Left cardiac atrium (tissue), 4 donors: ENCODE results near the gene BPIFB6. TPM values are rescaled to one million over a fixed set of nuclear protein-coding genes. Genes with fewer than 3 reads are reported as not detected.

Source experiments
- ATAC-seq, 2 donors: fragments of 200-7000 bp; cut with Tn5 transposase; one replicate each; pipeline ENCODE4 v1.9.1; 2020; ENCODE audit warnings: mild to moderate bottlenecking in 2 of 2, moderate library complexity in 2 of 2
- DNase-seq: peaks from one replicate; pipeline ENCODE4 v3.0.0-alpha.2; 2020
- intact Hi-C, 2 donors: fragments of 100-400 bp; cut with DNase I; formaldehyde crosslinking; loops; one replicate each; pipeline versions ENCODE4 v1.14.1 to v1.15.1; 2022 to 2023
- total RNA-seq, 2 donors: library from RNA; stranded (reverse); fragmentation: NEBNext Ultra II Directional; extraction: Animal tissue kit (Norgen Biotek cat#: 25700); gene quantifications; one replicate each; pipeline ENCODE4 v1.2.1, GENCODE V29; 2021
- donor health status: DM: no; HTN: yes; CAD: no.
- donor health status: DM: no; HTN: yes; CAD: no; lungs with severe emphysema.
- donor health status: DM: yes; HTN: yes; CAD: no.
- donor health status: Dilated cardiomyopathy.

BPIFB6 gene
- total RNA-seq, 2 donors from 2014 or later, result not detected

DNA sequence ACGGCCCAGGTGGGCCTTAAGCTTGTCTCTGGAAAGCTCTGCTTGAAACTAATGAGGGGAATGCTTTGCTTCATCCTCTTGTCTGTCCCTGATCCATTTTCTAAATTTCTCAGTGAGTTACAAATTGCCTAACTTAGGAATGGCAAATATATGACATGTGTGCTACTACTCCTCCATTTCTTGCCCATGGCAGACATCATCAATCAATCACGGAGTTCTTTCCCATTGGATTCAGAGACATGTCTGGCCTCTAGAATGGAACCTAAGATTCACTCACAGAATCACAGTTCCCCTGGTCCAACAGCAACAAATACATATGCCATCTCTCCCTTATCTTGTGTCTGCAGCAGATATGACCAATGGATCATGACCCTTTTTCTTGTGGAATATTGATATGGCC is 41.4 kb downstream of the BPIFB6 start:
- intact Hi-C loops, result no loop called here
- DNase-seq (no peak), ATAC-seq (no peak)

DNA sequence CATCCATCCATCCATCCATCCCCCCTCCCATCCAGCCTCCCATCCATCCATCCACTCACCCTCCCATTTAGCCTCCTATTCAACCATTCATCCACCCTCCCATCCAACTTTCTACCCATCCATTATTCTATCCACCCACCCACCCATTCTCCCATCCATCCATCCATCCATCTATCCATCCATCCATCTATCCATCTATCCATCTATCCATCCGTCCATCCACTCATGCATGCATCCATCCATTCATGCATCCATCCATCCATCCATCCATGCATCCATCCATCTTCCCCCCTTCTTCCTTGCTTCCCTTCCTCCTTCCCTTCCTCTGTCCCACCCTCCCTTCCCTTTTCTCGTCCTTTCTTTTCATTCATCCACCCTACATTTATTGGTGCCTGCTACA is 43.2 kb downstream of the BPIFB6 start:
- intact Hi-C loops, result no loop called here

DNA sequence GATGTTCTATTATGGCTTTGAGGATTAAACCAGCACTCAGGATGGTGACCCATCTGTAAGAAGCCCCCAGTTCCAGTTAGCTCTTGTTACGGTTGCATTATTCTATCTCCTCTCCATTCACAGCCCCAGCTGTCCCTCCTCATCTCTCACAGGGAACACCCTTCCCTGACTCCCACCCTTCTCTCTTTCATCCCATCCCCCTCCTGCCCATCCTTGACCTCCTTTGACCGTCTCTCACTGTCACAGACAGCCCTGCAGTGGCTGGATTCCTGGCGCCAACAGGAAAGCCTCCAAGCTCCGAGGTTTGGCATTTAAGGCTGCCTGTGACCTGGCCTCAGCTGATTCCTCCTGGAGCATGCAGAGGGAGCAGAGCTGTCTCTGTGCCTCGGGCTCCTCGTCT is 43.8 kb downstream of the BPIFB6 start:
- ATAC-seq, result no peak
- intact Hi-C loops, result no loop called here
- DNase-seq, result no peak

More for the DNA sequence above, 43.2 kb downstream of the BPIFB6 start:
- DNase-seq (no peak), ATAC-seq (no peak)

DNA sequence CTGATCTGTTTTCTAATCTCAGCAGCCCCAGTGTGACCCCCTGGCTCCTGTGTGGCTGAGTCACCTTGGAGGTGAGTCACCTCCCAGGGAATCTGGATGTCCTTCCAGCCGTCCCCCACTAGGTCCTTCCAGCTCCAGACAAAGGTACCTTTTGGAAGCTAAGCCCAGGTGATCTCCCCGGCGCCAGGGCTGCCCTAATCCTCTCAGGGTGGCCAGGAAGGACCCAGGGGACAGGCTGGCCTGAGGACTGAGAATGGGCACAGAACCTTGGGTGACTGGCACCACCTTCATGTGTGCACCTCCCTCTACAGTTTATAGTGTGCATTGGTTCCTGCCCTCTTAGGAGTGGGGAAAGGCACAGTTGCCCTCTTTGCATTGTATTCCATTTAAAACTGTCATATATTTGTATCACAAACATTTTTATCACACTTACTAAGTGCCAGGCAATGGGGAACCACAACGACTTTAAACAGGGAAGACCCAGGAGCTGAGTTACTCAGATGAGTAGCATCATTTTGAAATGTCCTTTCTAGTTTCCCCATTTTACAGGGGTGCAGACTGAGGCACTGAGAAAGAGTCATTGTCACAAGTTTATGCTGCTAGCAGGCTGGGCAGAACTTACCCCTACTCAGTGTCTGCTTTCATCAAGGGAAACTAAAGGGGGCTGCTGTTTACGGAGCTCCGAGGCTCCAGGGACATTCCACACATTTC is 45.4 kb downstream of the BPIFB6 start:
- DNase-seq (no peak), ATAC-seq (no peak)
- intact Hi-C loops, result no loop called here

DNA sequence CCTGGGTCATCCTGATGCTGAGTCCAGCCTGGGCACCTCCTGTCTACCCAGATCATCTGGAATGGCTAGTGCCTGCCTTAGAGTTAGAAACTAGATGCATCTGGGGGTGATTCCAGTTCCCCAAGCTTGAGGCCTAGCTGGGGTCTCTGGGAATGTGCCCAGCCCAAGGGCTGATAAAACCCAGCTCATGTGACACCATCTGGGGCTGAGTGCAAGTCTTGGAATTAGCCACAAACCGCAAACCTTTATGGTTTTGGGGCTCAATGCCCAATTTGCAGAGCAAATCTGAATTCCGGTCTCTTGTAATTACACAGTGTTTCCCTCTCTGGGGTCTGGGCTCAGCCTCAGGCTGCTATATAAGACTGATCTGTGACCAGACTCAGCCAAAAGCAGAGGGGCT is 47.8 kb downstream of the BPIFB6 start, which contains the start of gene BPIFB4:
Gene BPIFB4, plus strand, starts transcription at position 385 of the 400 bp plus-strand sequence. CDS start 1,884 bp downstream, outside the sequence.
- intact Hi-C loops, result no loop called here
- no peak for ATAC-seq
- no peak for DNase-seq

DNA sequence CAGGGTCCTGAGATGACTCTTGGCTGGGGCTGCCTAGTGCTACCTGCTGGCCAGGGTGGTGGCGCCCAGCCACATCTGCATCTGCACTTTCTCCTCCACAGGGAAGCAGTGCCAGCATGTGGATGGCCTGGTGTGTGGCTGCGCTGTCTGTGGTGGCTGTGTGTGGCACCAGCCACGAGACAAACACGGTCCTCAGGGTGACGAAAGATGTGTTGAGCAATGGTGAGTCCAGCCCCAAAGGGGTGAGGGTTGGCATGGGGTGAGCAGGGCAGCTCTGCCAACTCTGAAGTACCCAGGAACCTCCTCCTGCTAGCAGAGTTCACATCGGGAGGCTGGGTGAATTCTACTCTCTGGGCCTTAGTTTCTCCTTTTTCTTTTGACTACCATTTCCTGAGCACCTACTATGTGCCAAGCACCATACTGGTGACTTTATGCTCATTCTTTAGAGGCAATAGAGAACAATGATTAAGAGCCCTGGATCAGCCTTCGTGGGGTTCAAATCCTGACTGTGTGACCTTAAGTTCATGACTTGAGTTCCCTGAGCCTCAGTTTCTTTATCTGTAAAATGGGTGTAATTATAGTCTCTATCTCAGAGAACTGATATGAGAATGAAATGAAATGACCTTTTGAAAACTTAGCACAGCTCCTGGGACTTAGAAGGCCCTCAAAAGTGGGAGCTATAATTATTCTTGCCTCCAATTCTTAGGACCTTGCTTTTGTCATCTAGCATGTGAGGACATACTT is 50.1 kb downstream of the BPIFB6 start:
- intact Hi-C loops, result no loop called here
- DNase-seq (no peak), ATAC-seq (peak in 1 of 2 donors; percentile 91)

DNA sequence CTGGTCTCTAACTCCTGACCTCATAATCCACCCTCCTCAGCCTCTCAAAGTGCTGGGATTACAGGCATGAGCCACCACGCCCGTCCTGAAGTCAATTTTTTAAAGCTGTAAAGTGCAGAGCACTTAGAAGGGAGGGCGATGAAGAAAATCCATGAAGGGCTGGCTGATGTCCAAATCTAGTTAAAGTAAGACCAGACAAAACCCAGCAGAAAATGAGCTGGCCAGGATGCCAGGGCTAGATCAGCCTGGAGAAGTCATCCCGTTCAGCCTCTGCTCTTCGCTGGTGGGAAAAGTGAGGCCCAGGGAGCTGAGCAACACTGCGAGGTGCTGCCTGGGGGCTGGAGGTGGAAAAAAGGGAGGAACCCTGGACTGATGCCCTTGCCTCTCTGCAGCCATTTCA is 51.1 kb downstream of the BPIFB6 start:
- ATAC-seq (no peak), DNase-seq (no peak)
- intact Hi-C loops, result no loop called here

DNA sequence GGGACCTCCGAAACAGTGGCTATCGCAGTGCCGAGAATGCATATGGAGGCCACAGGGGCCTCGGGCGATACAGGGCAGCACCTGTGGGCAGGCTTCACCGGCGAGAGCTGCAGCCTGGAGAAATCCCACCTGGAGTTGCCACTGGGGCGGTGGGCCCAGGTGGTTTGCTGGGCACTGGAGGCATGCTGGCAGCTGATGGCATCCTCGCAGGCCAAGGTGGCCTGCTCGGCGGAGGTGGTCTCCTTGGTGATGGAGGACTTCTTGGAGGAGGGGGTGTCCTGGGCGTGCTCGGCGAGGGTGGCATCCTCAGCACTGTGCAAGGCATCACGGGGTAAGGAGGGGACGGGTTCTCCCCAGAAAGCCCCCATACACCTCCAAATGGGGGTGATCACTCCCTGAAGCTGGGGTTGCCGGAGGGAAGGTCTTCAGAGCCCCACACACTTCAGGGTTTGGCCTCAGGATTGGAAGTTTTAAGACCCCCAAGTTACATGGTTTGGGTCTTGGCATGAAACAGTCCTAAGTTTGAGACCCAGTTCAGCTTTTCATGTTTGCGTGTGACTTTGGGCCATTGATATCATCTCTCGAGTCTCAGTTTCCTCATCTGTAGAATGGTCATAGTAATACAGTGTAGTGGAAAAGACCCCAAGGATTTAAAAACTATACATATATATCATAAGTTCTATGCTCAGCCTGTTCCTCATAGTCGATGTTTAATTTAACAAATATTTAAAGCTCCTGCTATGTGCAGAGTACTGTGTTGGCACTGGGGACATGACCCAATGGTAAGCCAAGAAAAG is 52.3 kb downstream of the BPIFB6 start:
- ATAC-seq (no peak), DNase-seq (no peak)
- intact Hi-C loops, result no loop called here

DNA sequence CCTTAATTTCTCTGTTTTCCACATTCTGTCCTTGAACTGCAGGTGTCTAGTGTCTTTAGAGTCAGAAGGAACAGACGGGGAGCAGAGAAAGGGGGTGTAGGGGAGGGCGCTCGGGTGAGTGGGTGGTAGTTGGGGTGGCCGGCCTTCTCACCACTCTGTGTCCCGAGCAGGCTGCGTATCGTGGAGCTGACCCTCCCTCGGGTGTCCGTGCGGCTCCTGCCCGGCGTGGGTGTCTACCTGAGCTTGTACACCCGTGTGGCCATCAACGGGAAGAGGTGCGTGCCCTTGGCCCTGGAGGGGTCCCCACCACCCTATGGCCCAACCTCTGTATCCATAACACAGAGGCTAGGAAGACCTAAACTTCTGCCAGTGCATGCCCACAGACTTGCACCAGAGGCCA is 53.3 kb downstream of the BPIFB6 start:
- DNase-seq, result no peak
- intact Hi-C loops, result no loop called here
- ATAC-seq, result no peak

DNA sequence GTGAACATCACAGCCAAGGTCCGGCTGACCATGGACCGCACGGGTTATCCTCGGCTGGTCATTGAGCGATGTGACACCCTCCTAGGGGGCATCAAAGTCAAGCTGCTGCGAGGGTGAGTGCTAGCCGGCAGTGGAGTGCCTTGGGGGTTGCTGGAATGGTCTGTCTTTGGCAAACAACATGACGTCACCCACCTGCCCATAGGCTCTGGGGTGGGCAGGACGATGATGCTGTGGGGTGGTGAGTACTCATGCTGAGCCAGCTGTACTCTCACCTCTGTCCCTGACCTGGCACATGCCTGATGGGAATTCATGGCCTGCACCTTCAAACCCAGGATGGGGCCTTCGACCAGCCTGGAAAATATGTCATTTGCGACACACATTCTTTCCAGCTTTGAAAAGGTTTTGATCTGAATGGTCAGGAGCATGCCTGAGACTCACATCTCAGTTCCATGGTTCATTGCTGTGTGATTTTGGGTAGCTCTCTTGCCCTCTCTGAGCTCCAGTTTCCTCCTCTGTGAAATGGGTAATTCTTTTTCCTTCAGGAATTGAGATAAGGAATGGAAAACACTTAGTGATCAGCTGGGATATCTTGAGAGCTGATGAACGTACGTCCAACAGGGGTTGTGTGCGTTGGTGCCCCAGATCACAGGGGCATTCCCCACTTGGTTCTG is 54.7 kb downstream of the BPIFB6 start:
- DNase-seq (no peak), ATAC-seq (no peak)
- intact Hi-C loops, result no loop called here

DNA sequence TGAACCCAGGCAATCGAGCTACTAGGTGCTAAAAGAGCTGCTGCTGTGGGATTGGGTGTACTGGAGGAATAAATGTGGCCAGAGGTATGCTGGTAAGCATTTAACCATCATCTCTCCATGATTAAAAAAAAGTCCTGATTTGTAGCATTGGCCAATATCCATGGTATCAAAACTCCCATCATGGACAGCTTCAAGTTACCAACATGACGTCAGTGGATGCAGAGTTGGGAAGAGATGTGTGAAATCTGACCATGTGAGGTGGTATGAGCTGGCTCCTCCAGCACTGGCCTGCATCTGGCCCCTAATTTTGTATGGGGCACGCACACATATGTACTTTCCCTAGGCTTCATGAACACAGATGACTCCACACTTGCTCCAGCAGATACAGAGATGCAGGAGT is 59.7 kb downstream of the BPIFB6 start:
- no peak for DNase-seq
- intact Hi-C loops, result loop anchor here in 1 of 2 donors (10.0 kb wide), 2 partner anchors 186 to 296 kb away; no protein-coding TSS in a partner anchor

DNA sequence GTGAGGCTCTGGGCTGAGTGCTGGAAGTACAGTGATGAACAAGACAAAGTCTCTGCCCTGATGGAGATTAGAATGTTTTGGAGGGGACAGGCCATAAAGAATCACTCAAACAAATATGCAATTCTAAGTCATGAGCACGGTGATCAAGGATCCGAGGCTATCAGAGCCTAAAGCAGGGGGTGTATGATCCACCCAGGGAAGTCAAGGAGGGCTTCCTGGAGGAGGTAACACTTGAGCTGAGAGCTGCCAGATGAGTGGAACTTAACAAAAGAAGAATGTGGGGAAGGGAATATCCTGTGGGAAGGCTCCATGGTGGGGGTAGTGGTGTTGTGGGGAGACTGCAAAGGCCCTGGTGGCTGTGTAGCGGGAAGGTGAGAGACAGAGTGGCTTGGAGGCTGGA is 60.2 kb downstream of the BPIFB6 start:
- intact Hi-C loops, result loop anchor here in 1 of 2 donors (10.0 kb wide), 2 partner anchors 187 to 297 kb away; no protein-coding TSS in a partner anchor

More for the DNA sequence above, 59.7 kb downstream of the BPIFB6 start:
- no peak for ATAC-seq

DNA sequence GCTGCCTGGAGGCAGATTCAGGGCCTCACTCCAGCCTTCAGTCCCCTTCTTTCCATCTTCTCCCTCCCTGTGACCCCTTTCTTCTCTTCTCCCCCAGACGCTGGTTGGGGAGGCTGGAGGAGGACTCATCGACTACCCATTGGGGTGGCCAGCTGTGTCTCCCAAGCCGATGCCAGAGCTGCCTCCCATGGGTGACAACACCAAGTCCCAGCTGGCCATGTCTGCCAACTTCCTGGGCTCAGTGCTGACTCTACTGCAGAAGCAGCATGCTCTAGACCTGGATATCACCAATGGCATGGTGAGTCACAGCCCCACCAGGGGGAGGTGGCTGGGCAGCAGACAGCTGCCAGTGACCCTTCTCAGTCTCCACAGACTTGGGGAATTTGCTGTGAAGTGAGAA is 60.9 kb downstream of the BPIFB6 start:
- no peak for ATAC-seq
- intact Hi-C loops, result loop anchor here in 1 of 2 donors (10.0 kb wide), 2 partner anchors 188 to 298 kb away; no protein-coding TSS in a partner anchor
- no peak for DNase-seq

More for the DNA sequence above, 60.2 kb downstream of the BPIFB6 start:
- ATAC-seq (no peak), DNase-seq (no peak)

DNA sequence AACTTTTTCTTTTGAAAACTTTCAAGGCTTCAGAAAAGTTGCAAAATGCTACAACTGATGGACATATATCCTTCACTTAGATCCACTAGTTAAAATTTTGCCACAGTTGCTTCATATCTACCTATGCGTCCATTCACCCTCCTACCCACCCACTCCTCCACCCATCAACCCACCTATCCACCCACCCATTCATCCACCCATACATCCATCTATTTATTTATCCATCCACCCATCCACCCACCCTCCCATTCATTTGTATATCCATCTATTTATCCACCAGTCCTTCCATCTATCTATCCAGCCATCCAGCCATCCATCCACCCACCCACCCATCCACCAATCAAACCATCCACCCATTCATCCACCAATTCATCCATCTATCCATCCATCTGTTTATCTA is 61.6 kb downstream of the BPIFB6 start:
- intact Hi-C loops, result loop anchor here in 1 of 2 donors (10.0 kb wide), 2 partner anchors 188 to 298 kb away; no protein-coding TSS in a partner anchor
- no peak for DNase-seq
- no peak for ATAC-seq

DNA sequence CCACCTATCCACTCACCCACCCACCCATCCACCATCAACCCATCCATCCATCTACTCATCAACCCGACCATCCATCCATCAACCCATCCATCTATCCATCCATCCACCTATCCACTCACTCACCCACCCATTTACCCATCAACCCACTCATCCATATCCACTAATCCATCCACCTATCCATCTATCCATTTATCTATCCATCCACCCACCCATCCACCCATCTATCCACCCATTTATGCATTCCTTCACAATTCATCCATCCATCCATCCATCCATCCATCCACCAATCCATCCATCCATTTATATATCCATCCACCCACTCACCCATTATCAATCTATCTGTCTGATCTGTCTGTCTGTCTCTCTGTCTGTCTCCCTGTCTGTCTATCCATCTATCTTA is 62.1 kb downstream of the BPIFB6 start:
- intact Hi-C loops, result loop anchor here in 1 of 2 donors (10.0 kb wide), 2 partner anchors 189 to 299 kb away; no protein-coding TSS in a partner anchor
- ATAC-seq, result no peak
- DNase-seq, result no peak
